GM18909 (cell line): ENCODE results near the gene SLC24A4.
A peak's percentile ranks its signal among the peaks of the same experiment; 100 is the strongest.
"Not testable (repeated sequence)": the region's sequence is repeated elsewhere in the genome, so short reads cannot be mapped to it uniquely, and the experiment has no call there.

Experiments used
- ATAC-seq: cut with Tn5 transposase; IDR thresholded peaks from one replicate; pipeline ENCODE4 v1.9.1; 2021; ENCODE audit warnings: mild to moderate bottlenecking; ENCODE audit not compliant: unreplicated experiment, poor library complexity

Gene SLC24A4

GRCh38 chr14:92532490-92533163 lies 209.7 kb downstream of the SLC24A4 start:
- ATAC-seq = no peak

GRCh38 chr14:92534932-92535643 lies 212.1 kb downstream of the SLC24A4 start:
- ATAC-seq = no peak

GRCh38 chr14:92536231-92536630 lies 213.3 kb downstream of the SLC24A4 start:
- ATAC-seq = not testable (repeated sequence)

GRCh38 chr14:92538412-92538985 lies 215.5 kb downstream of the SLC24A4 start:
- peak; percentile 75 for ATAC-seq

- no peak for ATAC-seq
Measured at GRCh38 chr14:92539419-92539818, 216.5 kb downstream of the SLC24A4 start.

- ATAC-seq = no peak
Measured at GRCh38 chr14:92539875-92540274, 216.9 kb downstream of the SLC24A4 start.

GRCh38 chr14:92540472-92541048 lies 217.6 kb downstream of the SLC24A4 start:
- no peak for ATAC-seq

GRCh38 chr14:92542766-92543554 lies 220.0 kb downstream of the SLC24A4 start:
- no peak for ATAC-seq

- ATAC-seq = no peak
Measured at GRCh38 chr14:92544051-92544720, 221.2 kb downstream of the SLC24A4 start.

- no peak for ATAC-seq
Measured at GRCh38 chr14:92546347-92547053, 223.5 kb downstream of the SLC24A4 start.

- ATAC-seq = no peak
Measured at GRCh38 chr14:92549105-92549858, 226.3 kb downstream of the SLC24A4 start.

- ATAC-seq = no peak
Measured at GRCh38 chr14:92549859-92550230, 226.9 kb downstream of the SLC24A4 start.
